ENCODE data around the gene ORAI3. TPM values are rescaled to one million over a fixed set of nuclear protein-coding genes. Genes with fewer than 3 reads are reported as not detected.

Gene ORAI3
- total and polyA plus RNA-seq, 2 of the 13 experiments (the other 11 are each of a cell fraction or from before 2014, with no cell fraction given), result 11.4 to 32.0 TPM

GRCh38 chr16:30957456-30958174 is 8.7 kb downstream of the ORAI3 start, which contains the start of gene SETD1A (continued):
- TF ChIP-seq AHDC1 (CRISPR knock-in tag; IDR thresholded peaks at IDR 0.05; ENCODE audit: borderline replicate concordance) (no peak), GTF3A (CRISPR knock-in tag; conservative IDR thresholded peaks at IDR 0.05) (0 out of 2 replicates have a peak, but pooled peaks have one; percentile 70), MAFK (conservative IDR thresholded peaks at IDR 0.05 in 1 of 2, IDR thresholded peaks at IDR 0.05 in 1 of 2; ENCODE audit: low read length in 2 of 2) (0 out of 4 replicates have a peak, but pooled peaks of 1 of the 2 experiments have one; percentile 2), ZNF598 (CRISPR knock-in tag; IDR thresholded peaks at IDR 0.05; ENCODE audit: borderline replicate concordance) (no peak), NKX3-1 (CRISPR knock-in tag; IDR thresholded peaks at IDR 0.05) (0 out of 2 replicates have a peak, but pooled peaks have one; percentile 74), ZNF136 (CRISPR knock-in tag; IDR thresholded peaks at IDR 0.05; ENCODE audit: low read depth) (no peak), ZBTB34 (CRISPR knock-in tag; IDR thresholded peaks at IDR 0.05) (0 out of 2 replicates have a peak, but pooled peaks have one; percentile 31), ZNF562 (CRISPR knock-in tag; IDR thresholded peaks at IDR 0.05; ENCODE audit: borderline replicate concordance) (no peak), NCOA2 (CRISPR knock-in tag; IDR thresholded peaks at IDR 0.05) (0 out of 2 replicates have a peak, but pooled peaks have one; percentile 29), HOXA9 (CRISPR knock-in tag; IDR thresholded peaks at IDR 0.05; ENCODE audit: borderline replicate concordance) (no peak; the same call in 1 of the 2 replicates), ZBTB40 (IDR thresholded peaks at IDR 0.05) (no peak), ZBTB40 (CRISPR knock-in tag; IDR thresholded peaks at IDR 0.05) (peak; percentile 60; the same call in 1 of the 2 replicates)
